Spleen (tissue), 7 donors: ENCODE results near the gene ATP6V1B1.

Experiments used
- POLR2A ChIP-seq, 3 donors: fragments of 450-650 bp; IDR thresholded peaks; one replicate each; pipeline ENCODE4 v1.5.1; 2017; ENCODE audit warnings: antibody characterized with exemption in 3 of 3, mild to moderate bottlenecking in 1 of 3
- POLR2AphosphoS5 ChIP-seq, 3 donors: sonication (generic); formaldehyde crosslinking; IDR thresholded peaks; one replicate each; pipeline ENCODE4 v1.5.1; 2017; ENCODE audit warnings: antibody characterized with exemption in 3 of 3
- TF ChIP-seq, protein P1 (sequence below), 11 experiments: fragments of 200-600 bp in 7 of 11; fragments of 450-650 bp in 4 of 11; sonication (generic) in 4 of 11; IDR thresholded peaks in 8 of 11; conservative IDR thresholded peaks in 3 of 11; 1 replicate in 7 of 11; 2 replicates in 4 of 11; pipeline versions ENCODE4 v1.4.0 to v1.8.0; 2016 to 2021; ENCODE audit warnings: antibody characterized with exemption in 11 of 11, inconsistent platforms in 4 of 11, mild to moderate bottlenecking in 1 of 11
- donor health status: DM: no; HTN: no; CAD: no; lungs with moderate emphysema.
- donor health status: DM: no; HTN: no; CAD: no.
- donor health status: DM: no; HTN: no; CAD: no.

DNA sequence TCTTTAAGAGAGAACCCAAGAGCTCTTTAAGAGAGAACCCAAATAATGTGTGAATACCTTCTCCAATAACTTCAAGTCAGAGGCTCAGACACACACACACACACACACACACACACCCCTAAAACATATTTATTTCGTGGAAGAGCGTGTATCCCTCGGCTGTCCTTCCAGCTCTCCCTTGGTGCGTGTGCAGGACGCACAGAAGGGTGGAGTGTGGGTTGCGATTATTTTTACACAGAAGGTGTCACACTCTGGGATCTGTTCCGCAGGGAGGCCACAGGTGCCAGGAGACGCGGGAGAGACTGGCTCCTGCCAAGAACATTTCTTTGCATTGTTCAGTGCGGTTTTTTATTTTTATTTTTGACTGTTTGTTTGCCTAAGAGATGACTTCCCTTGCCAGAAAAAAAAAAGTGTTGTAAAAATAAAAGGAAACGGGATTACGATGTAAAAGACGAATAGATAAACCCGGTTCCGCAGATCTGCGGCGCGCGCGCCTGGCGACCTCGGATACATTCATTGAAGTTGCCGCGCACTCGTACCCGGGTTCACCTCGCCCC, 47.3 kb upstream of the ATP6V1B1 start:
- TF ChIP-seq, protein P1, sequence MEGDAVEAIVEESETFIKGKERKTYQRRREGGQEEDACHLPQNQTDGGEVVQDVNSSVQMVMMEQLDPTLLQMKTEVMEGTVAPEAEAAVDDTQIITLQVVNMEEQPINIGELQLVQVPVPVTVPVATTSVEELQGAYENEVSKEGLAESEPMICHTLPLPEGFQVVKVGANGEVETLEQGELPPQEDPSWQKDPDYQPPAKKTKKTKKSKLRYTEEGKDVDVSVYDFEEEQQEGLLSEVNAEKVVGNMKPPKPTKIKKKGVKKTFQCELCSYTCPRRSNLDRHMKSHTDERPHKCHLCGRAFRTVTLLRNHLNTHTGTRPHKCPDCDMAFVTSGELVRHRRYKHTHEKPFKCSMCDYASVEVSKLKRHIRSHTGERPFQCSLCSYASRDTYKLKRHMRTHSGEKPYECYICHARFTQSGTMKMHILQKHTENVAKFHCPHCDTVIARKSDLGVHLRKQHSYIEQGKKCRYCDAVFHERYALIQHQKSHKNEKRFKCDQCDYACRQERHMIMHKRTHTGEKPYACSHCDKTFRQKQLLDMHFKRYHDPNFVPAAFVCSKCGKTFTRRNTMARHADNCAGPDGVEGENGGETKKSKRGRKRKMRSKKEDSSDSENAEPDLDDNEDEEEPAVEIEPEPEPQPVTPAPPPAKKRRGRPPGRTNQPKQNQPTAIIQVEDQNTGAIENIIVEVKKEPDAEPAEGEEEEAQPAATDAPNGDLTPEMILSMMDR (IDR thresholded peaks at IDR 0.05 in 8 of 11, conservative IDR thresholded peaks at IDR 0.05 in 3 of 11): no peak
- TF ChIP-seq POLR2AphosphoS5 (IDR thresholded peaks at IDR 0.05) (no peak), POLR2A (IDR thresholded peaks at IDR 0.05) (no peak)
